Activated naive CD8-positive, alpha-beta T cell treated with anti-CD3 and anti-CD28 coated beads, Interleukin-2, amount 50 U/mL, for 24 hours (primary cell): ENCODE results near the gene ADGRG7.
A peak's percentile ranks its signal among the peaks of the same experiment; 100 is the strongest.
"Not testable (repeated sequence)": the region's sequence is repeated elsewhere in the genome, so short reads cannot be mapped to it uniquely, and the experiment has no call there.

ENCODE experiments used
- ATAC-seq: fragments of 150-1000 bp; cut with Tn5 transposase; one replicate; pipeline ENCODE4 v1.10.0; 2021
- DNase-seq: peaks from one replicate; pipeline ENCODE4 v3.0.0; 2021
- H3K27ac Mint-ChIP-seq: one replicate; pipeline ENCODE4 v1.8.0; 2021; ENCODE audit warnings: mild to moderate bottlenecking, mixed read lengths
- H3K27me3 Mint-ChIP-seq: one replicate; pipeline ENCODE4 v1.8.0; 2021; ENCODE audit warnings: mixed read lengths
- H3K36me3 Mint-ChIP-seq: one replicate; pipeline ENCODE4 v1.8.0; 2021; ENCODE audit warnings: low read depth, mixed read lengths
- H3K4me1 Mint-ChIP-seq: one replicate; pipeline ENCODE4 v1.8.0; 2021; ENCODE audit warnings: mixed read lengths
- H3K4me3 Mint-ChIP-seq: one replicate; pipeline ENCODE4 v1.8.0; 2021; ENCODE audit warnings: mild to moderate bottlenecking, moderate library complexity, mixed read lengths
- H3K9me3 Mint-ChIP-seq: one replicate; pipeline ENCODE4 v1.8.0; 2021; ENCODE audit warnings: mixed read lengths

ADGRG7 gene, protein sequence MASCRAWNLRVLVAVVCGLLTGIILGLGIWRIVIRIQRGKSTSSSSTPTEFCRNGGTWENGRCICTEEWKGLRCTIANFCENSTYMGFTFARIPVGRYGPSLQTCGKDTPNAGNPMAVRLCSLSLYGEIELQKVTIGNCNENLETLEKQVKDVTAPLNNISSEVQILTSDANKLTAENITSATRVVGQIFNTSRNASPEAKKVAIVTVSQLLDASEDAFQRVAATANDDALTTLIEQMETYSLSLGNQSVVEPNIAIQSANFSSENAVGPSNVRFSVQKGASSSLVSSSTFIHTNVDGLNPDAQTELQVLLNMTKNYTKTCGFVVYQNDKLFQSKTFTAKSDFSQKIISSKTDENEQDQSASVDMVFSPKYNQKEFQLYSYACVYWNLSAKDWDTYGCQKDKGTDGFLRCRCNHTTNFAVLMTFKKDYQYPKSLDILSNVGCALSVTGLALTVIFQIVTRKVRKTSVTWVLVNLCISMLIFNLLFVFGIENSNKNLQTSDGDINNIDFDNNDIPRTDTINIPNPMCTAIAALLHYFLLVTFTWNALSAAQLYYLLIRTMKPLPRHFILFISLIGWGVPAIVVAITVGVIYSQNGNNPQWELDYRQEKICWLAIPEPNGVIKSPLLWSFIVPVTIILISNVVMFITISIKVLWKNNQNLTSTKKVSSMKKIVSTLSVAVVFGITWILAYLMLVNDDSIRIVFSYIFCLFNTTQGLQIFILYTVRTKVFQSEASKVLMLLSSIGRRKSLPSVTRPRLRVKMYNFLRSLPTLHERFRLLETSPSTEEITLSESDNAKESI

DNA sequence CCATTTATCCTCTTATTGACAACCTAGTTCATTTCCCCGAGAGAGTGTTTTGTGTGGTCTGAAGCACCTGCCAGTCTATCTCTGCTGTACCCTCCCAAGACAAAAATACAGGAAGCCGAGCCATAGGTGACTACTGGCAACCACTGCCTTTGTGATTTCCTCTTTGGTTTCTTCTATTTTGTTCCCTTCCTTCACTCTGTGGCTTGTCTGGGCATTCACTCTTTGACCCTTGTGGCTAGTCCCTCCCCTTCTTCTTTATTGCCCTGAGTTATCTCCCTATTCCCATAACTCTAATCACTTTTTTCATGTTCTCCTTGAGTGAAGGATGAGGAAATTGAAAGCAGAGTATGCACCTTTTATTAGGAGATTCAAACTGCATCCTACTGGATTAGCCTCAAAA lies at the start of gene ADGRG7:
ADGRG7 (plus strand) TSS at position 297 of the 400 bp plus-strand sequence. CDS start 256 bp downstream, outside the sequence.
- peaks cover 4% of the 10 kb centered on the region for H3K4me1 Mint-ChIP-seq
- no peak for ATAC-seq
- H3K27ac Mint-ChIP-seq, result no peak within 1 kb of the TSS
- peaks cover 21% of the 10 kb centered on the region for H3K27me3 Mint-ChIP-seq
- H3K36me3 Mint-ChIP-seq, result no peaks in the 10 kb centered on the region
- H3K9me3 Mint-ChIP-seq, result no peaks in the 10 kb centered on the region
- no peak within 1 kb of the TSS for H3K4me3 Mint-ChIP-seq
- DNase-seq, result no peak

DNA sequence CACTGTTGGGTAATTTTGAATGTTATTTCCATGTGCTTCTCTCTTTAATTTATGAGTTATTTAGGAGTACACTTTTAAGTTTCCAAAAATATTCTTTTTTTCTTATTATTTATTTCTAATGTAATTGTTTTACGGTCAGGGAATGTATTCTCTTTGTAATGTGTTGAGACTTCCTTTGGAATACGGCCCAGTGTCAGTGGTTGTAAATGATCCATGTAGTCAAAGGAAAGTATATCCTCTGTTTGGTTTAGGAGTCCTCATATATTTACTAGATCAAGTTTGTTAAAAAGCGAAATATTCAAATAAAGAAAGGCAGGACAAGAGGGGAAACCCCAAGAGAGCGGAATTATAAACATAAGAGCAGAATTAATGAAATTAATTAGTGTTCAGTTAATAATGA lies 49.0 kb upstream of the ADGRG7 start:
- DNase-seq (no peak), ATAC-seq (no peak)
- Mint-ChIP-seq H3K36me3 (no peaks in the 10 kb centered on the region), H3K9me3 (no peaks in the 10 kb centered on the region), H3K27me3 (no peaks in the 10 kb centered on the region), H3K27ac (no peak overlapping the region), H3K4me1 (peaks cover 5% of the 10 kb centered on the region), H3K4me3 (no peak overlapping the region)

DNA sequence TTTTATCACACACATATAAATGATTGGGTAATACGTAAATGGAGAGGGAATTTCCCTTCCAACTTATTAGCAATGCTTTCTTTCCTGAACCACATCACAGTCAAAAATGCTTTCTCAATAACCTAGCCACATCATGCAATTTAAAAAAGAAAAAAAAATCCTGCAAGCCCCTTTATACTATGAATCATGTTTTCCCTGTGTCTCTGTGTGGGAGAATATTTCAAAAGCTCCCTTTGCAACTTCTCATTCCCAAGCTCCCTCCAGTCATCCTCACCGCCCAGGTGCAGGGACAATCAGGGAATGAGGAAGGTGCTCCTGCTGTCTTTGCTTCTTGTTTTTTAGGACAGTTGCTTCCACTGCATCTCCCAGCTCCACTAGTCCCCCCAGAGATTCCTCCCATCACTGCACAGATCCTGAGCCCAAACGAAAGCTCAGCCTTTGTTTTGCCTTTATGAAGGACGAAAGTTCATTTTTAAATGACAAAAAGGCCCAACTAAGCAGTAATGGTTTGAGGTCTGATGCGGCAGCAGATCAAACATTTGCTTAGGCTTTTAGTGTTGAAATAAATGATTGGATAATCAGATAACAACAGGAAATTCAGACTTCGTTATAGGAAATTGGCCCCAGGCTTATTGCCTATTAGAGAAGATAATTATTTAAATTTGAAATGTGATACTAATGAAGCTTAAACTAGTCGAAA lies 47.8 kb upstream of the ADGRG7 start:
- Mint-ChIP-seq H3K36me3 (no peaks in the 10 kb centered on the region), H3K4me3 (no peak overlapping the region), H3K9me3 (no peaks in the 10 kb centered on the region), H3K27me3 (no peaks in the 10 kb centered on the region), H3K4me1 (peaks cover 5% of the 10 kb centered on the region), H3K27ac (no peak overlapping the region)
- ATAC-seq, result peak; percentile 28
- no peak for DNase-seq

DNA sequence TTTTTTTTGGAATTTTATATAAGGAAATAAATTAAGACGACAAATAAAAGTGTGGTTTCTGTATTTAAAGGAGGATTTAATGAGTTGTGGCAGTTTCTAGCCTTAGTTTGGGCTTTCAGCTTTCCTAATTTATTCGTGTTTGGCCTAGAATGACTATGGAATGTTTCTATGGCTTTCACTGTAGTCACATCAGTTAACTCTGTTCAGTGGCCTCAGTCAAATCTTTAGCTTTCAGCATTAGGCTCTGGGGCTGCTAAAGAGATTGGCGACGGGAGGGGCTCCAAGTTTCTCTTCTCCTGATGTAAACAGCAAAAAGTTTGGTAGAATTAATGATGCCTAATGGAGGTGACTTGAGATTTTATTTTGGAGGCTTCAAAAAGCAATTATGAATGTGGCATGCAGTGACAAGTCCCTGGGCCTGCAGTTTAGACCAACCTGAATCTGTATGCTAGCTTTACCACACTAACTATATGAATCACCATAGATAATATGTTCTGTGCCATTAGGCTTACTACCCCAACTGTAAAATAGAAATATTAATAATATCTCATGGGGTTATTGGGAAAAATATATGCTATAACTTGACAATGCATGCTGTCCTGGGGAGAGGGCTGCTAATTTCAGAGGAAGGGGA lies 47.1 kb upstream of the ADGRG7 start:
- Mint-ChIP-seq H3K4me1 (peaks cover 5% of the 10 kb centered on the region), H3K9me3 (no peaks in the 10 kb centered on the region), H3K36me3 (no peaks in the 10 kb centered on the region), H3K27me3 (no peaks in the 10 kb centered on the region), H3K4me3 (no peak overlapping the region), H3K27ac (no peak overlapping the region)
- DNase-seq, result no peak
- ATAC-seq, result no peak

DNA sequence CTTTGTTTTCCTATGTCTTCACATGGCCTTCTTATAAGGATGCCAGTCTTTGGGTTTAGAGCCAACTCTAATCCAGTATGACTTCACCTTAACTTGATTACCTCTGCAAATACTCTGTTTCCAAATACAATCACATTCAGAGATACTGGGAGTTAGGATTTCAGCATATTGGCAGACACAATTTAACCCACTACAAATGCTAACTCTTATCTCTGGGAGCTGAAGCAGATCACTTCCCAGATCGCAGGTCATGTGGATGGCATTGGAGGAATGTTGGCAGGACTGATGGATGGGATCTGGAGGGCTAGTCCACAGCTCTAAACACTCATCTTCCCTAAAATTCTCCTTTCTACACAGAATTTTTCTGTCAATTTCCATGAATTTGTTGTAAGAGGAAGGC lies 46.2 kb upstream of the ADGRG7 start:
- H3K36me3 Mint-ChIP-seq, result no peaks in the 10 kb centered on the region

DNA sequence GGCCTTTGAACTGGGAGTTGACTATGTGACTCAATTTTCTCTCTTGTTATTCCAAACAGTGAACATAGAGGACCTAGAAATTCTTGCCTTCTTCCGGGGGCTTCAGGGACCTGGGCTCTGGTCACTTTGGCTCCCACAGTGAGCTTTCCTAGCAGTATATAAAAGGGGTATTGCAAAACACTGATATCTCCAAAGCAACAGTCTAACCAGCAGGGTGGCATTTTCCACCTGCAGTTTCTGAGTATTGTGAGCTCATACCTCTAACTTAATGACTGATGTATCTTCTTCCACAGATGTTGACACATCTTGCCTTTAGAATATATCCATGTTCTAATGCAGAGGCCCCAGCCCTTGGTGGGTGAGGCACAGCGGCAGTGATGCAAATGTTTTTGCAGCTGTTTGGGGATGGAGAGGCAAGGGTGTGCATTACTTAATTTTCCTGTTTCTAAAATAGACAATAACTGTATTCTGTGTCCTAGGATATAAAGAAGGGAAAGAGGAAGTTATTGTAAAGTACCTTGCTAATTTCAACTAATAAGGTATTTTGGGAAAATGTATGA lies 45.7 kb upstream of the ADGRG7 start:
- no peaks in the 10 kb centered on the region for H3K36me3 Mint-ChIP-seq
- no peaks in the 10 kb centered on the region for H3K9me3 Mint-ChIP-seq
- H3K4me3 Mint-ChIP-seq, result no peak overlapping the region
- H3K27me3 Mint-ChIP-seq, result no peaks in the 10 kb centered on the region
- ATAC-seq (no peak), DNase-seq (no peak)
- no peak overlapping the region for H3K27ac Mint-ChIP-seq
- H3K4me1 Mint-ChIP-seq, result peaks cover 5% of the 10 kb centered on the region

More for the DNA sequence above, 46.2 kb upstream of the ADGRG7 start:
- no peaks in the 10 kb centered on the region for H3K9me3 Mint-ChIP-seq
- no peak overlapping the region for H3K27ac Mint-ChIP-seq
- peaks cover 5% of the 10 kb centered on the region for H3K4me1 Mint-ChIP-seq
- no peak overlapping the region for H3K4me3 Mint-ChIP-seq
- DNase-seq, result no peak
- no peak for ATAC-seq
- no peaks in the 10 kb centered on the region for H3K27me3 Mint-ChIP-seq

DNA sequence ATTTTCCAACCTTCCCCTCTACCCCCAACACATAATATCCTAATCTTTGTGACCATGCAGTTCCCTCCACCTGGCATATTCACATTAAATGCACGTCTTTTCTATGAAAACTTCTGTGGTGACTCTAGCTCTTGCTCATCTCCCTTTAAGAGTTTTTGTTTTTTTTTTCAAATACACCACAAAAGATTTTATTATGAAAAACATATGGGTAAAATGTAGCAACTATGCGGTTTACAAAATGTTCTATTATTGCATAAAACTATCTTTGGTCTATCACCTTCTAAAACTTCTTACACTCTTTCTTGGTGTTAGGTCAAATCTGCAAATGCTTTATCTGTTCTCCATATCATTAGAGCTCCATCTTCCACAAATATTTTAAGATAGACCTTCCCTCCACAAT lies 38.6 kb upstream of the ADGRG7 start:
- no peaks in the 10 kb centered on the region for H3K9me3 Mint-ChIP-seq
- H3K27ac Mint-ChIP-seq, result no peak overlapping the region
- no peaks in the 10 kb centered on the region for H3K4me1 Mint-ChIP-seq
- peaks cover 6% of the 10 kb centered on the region for H3K27me3 Mint-ChIP-seq
- ATAC-seq, result no peak
- no peak for DNase-seq
- H3K4me3 Mint-ChIP-seq, result no peak overlapping the region
- H3K36me3 Mint-ChIP-seq, result no peaks in the 10 kb centered on the region

DNA sequence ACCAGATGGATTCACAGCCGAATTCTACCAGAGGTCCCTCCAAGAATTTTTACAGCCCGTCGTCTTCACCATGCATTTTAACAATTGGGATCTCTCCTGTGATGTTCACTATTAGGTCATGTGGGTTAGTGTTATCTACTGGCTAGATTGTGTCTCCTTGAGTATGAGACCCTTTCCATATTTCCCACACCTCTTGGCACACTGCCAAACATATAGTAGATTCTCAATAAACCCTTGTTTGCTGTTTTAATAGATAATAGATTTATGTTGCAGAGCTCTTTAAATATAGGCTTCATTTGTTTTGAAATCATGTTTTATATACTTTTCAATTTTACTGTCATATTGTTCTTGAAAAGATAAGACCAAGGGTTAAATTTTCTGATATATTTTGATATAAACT lies 34.9 kb upstream of the ADGRG7 start:
- H3K36me3 Mint-ChIP-seq, result no peaks in the 10 kb centered on the region
- no peak overlapping the region for H3K27ac Mint-ChIP-seq
- no peak for DNase-seq
- H3K9me3 Mint-ChIP-seq, result no peaks in the 10 kb centered on the region
- H3K27me3 Mint-ChIP-seq, result peaks cover 6% of the 10 kb centered on the region
- H3K4me1 Mint-ChIP-seq, result no peaks in the 10 kb centered on the region
- no peak overlapping the region for H3K4me3 Mint-ChIP-seq
- no peak for ATAC-seq

DNA sequence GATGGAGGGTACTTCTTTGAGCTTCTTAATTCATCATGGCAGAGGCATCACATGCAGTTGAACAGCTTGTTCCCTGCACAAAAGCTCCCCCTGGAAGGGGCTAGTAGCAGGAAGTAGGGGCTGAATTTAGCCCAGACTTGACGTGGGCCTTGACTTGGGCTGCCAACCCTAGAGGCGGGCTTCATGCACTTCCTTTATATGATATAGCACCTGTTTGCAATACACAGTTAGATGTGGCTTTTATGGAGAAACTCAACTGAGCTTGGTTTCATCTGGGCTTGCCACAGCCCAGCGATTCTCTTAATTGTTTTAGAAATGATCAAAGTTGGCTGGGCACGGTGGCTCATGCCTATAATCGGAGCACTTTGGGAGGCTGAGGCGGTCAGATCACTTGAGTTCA lies 33.7 kb upstream of the ADGRG7 start:
- Mint-ChIP-seq H3K4me3 (no peak overlapping the region), H3K9me3 (no peaks in the 10 kb centered on the region)

DNA sequence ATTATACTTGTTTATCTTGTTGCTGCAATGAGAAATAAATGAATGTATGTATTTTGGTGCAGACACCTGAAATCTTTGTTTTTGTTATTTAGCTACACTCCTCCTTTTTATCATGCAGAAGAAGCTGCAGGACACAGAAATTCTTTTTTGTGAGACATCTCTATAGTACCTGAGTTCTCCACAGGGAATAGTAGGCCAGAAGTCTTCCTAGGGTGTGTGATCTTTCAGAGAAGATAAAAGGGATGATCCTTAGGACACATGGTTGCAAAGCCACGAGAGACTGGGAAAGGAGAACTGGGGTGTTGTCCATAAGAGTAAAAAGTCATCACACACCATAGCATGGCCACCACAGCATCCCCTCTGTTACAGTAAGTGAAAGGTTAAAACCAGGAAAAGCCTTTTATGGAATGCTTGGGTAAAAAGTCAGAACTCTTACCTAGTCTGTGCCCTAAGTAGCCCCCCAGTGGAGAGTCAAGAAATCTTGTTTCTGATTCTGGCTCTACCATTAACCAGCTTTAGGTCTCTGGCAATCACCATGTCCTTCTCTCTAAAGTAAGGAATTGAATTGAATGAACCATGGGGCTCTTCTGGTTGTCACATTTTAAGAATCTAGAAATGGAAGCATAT lies 31.9 kb upstream of the ADGRG7 start:
- no peak for ATAC-seq
- Mint-ChIP-seq H3K9me3 (no peaks in the 10 kb centered on the region), H3K27ac (no peak overlapping the region), H3K36me3 (no peaks in the 10 kb centered on the region), H3K4me3 (no peak overlapping the region), H3K4me1 (no peaks in the 10 kb centered on the region), H3K27me3 (peaks cover 6% of the 10 kb centered on the region)
- no peak for DNase-seq

More for the DNA sequence above, 33.7 kb upstream of the ADGRG7 start:
- no peak overlapping the region for H3K27ac Mint-ChIP-seq
- no peaks in the 10 kb centered on the region for H3K36me3 Mint-ChIP-seq
- H3K4me1 Mint-ChIP-seq, result no peaks in the 10 kb centered on the region
- ATAC-seq, result no peak
- no peak for DNase-seq
- H3K27me3 Mint-ChIP-seq, result peaks cover 6% of the 10 kb centered on the region

DNA sequence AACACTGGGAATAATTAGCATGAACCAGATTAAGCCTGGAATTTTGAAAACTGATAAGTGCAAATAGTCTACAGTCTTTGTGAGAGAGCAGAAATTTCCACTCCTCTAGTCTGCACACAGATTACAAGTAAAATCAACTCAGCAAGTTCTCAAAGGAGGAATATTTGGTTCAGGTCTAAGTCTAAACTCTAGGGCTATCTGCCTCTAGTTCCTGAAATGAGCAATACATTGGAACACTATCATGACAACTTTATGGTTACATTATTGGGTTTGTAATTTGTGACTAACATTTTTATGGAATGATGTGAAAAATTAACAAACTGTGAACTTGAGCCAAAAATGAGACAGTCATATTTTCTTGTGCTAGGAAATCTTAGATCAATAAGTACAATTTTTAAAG lies 30.8 kb upstream of the ADGRG7 start:
- Mint-ChIP-seq H3K27ac (no peak overlapping the region), H3K27me3 (peaks cover 6% of the 10 kb centered on the region), H3K9me3 (no peaks in the 10 kb centered on the region), H3K4me1 (no peaks in the 10 kb centered on the region), H3K36me3 (no peaks in the 10 kb centered on the region), H3K4me3 (no peak overlapping the region)
- ATAC-seq, result no peak
- no peak for DNase-seq

DNA sequence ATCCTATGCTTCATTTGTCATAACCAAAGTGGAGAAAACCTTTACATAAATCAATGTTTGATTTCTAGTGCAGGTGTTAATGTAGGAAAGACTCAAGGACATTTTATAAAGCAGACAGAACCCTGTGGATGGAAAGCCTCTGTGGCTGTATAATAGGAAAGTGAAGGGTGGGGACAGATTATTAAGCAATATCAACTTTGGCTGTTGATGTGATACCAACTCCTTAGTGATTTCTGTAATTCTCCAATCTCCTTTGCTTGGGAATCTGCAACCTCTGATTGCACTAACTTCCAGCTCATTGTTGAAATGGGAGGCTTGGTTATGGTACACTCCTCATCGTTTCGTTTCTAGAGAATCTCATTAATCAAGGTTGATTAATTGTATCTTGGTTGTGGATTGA lies 29.3 kb upstream of the ADGRG7 start:
- H3K9me3 Mint-ChIP-seq, result no peaks in the 10 kb centered on the region
- ATAC-seq, result no peak
- H3K36me3 Mint-ChIP-seq, result no peaks in the 10 kb centered on the region
- H3K4me1 Mint-ChIP-seq, result no peaks in the 10 kb centered on the region
- H3K4me3 Mint-ChIP-seq, result no peak overlapping the region
- DNase-seq, result no peak
- no peak overlapping the region for H3K27ac Mint-ChIP-seq
- peaks cover 3% of the 10 kb centered on the region for H3K27me3 Mint-ChIP-seq

DNA sequence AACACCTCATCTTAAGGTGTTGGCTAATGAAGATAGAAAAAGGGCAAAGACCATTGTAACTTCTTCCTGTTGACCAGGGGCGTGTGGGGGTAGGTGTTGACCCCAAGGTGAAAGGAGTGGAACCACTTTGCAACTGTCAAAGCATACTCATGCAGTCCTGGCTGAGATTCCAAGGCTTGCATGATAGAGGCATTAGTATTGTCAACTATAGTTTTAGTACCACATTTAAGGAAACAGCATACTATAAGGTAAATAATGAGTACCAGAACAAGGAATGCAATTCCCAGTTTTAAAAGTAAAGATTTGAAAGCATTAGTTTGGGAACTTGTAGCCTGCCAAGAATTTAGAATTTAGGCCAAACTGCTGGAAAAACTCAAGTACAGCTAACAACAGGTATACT lies 27.8 kb upstream of the ADGRG7 start:
- Mint-ChIP-seq H3K4me1 (no peaks in the 10 kb centered on the region), H3K27me3 (no peaks in the 10 kb centered on the region), H3K36me3 (no peaks in the 10 kb centered on the region), H3K4me3 (no peak overlapping the region), H3K9me3 (no peaks in the 10 kb centered on the region), H3K27ac (no peak overlapping the region)
- DNase-seq (no peak), ATAC-seq (no peak)

DNA sequence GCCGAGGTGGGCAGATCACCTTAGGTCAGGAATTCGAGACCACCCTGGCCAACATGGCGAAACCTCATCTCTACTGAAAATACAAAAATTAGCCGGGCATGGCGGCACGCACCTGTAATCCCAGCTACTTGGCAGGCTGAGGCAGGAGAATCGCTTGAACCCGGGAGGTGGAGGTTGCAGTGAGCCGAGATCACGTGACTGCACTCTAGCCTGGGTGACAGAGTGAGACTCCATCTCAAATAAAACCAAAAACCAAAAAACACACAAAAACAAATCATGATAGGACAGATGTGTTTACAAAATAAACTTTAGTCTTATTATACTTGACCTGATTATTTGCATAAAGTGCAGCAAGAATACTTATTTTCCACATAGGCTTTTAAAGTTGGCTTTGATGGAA lies 27.2 kb upstream of the ADGRG7 start:
- not testable (repeated sequence) for H3K36me3 Mint-ChIP-seq, H3K27me3 Mint-ChIP-seq, ATAC-seq, H3K4me1 Mint-ChIP-seq, H3K4me3 Mint-ChIP-seq, H3K27ac Mint-ChIP-seq, H3K9me3 Mint-ChIP-seq, DNase-seq
